ENCODE results near the gene FAM3C. TPM values are rescaled to one million over a fixed set of nuclear protein-coding genes. Genes with fewer than 3 reads are reported as not detected.

The FAM3C gene
- total RNA-seq, 4 donors from 2014 or later = 44.3 to 129 (median 49.0) TPM

GRCh38 chr7:121307021-121307574 lies 89.0 kb downstream of the FAM3C start:
- TF ChIP-seq CTCF (IDR thresholded peaks at IDR 0.05) = no peak
- ATAC-seq (ENCODE audit: low FRiP score) (no peak), DNase-seq (ENCODE audit: low spot score) (no peak)

DNA sequence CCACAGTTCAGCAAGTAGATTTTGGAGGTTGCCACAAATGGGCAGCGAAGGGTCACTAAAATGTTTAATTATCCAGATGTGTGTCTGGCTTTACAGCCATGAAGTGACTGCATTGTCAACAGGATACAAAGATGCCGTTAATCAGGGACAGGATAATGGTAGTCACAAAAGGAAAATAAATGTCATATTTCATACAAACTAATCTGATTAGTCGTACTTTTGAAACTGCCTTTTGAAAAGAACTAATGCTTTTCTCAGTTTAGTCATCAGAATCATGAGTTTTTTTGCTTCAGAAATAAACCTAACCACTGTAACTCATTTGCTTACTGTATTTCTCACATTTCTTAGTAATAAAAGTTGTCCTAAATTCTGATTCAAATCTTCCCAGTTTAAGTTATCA lies 89.5 kb downstream of the FAM3C start:
- no peak for DNase-seq (ENCODE audit: low spot score)
- TF ChIP-seq CTCF (IDR thresholded peaks at IDR 0.05) = no peak
- no peak for ATAC-seq (ENCODE audit: low FRiP score)

DNA sequence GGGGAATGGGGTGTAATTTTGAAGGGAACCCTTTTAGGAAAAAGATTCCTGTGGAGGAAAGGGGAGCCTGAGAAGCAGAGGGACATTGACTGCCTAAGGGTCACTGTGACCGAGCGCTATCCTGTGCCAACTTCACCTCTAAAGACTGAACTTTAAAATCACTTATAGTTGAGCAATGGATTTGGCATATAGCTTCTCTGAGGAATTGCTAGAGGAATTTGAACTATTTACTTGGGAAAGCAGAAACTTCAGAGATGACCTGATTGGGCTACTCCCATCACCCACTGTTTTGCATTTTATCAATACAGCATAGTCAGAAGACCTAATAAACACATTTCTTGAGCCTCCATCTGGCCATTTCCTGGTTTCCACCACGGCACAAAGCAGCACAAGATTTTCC lies 91.0 kb downstream of the FAM3C start:
- ATAC-seq (ENCODE audit: low FRiP score) = no peak
- TF ChIP-seq CTCF (IDR thresholded peaks at IDR 0.05) = no peak
- DNase-seq (ENCODE audit: low spot score) = no peak

GRCh38 chr7:121304102-121304658 lies 91.9 kb downstream of the FAM3C start:
- DNase-seq (ENCODE audit: low spot score) (no peak), ATAC-seq (ENCODE audit: low FRiP score) (no peak)
- TF ChIP-seq CTCF (IDR thresholded peaks at IDR 0.05) = no peak

DNA sequence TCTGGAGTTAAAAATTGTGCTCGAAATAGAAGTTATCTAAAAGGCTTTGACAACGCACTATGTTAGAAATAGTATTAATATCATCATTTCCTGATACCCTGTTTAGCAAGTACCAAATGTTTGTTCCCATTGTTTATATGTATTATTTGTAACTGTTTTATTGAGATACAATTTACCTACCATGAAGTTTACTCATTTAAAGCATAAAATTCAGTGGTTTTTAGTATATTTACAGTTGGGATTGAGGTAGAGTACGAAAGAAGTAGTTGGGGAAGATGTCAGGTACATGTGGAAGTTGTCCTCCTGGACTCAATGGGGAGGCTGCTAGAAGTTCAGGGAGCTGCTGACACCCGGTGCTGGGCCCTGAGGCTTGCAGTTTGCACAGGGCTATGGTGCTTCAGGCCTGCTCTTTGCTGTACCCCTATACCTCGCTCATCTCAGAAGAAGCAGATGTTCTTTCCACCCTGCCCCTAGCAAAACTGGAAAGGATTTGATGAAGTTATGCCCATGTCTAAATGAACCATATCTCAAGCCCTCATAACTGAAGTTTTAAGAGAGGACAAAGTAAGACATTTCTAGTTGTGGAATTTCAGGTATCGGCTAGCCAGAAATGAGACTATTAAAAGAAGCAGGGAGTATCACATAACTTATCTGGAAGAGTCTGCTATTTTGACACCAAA lies 92.5 kb downstream of the FAM3C start:
- DNase-seq (ENCODE audit: low spot score) = no peak
- no peak for ATAC-seq (ENCODE audit: low FRiP score)
- no peak for TF ChIP-seq CTCF (IDR thresholded peaks at IDR 0.05)

GRCh38 chr7:121302214-121302745 lies 93.8 kb downstream of the FAM3C start:
- ATAC-seq (ENCODE audit: low FRiP score) (no peak), DNase-seq (ENCODE audit: low spot score) (no peak)
- no peak for TF ChIP-seq CTCF (IDR thresholded peaks at IDR 0.05)
